NCI-H1436 treated with DMSO at 0.1 percent for 48 hours (cell line): Measurements from ENCODE around the gene ZNF236.

Experiments
- DNase-seq: peaks from one replicate; lab custom pipeline; 2025; lab: John Stamatoyannopoulos, UW

Gene ZNF236

DNA sequence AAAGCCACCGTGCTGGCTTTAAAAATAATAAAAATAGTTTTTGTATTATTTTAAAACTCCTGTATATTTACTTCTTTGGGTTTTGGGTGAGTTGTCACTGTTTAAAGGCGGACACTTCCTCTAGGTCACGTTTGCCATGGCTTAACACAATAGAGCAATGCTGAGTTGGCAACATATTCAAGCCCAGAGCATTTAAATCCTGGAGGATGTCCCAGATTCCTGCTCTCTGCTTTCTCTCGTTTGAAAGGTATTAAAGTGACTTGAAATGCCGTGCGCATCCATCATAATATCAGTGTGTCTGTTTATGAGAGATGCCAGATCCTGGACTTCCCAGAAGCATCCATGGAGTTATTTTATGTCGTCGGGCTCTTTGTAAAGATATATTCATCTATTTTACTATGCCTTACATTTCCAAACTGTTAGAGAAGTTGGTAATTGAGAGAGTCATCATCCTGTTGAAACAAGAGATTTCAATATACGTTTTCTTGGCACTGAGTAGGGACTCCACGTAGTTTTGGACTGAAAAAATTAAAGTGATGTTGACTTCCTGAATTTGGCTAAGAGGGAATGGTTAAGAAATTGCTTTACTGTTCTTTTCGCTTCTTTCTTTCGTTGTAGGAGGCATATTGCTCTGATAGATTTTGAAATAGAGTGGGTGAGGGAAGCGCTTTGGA, 150.6 kb downstream of the ZNF236 start:
- DNase-seq, result no peak

DNA sequence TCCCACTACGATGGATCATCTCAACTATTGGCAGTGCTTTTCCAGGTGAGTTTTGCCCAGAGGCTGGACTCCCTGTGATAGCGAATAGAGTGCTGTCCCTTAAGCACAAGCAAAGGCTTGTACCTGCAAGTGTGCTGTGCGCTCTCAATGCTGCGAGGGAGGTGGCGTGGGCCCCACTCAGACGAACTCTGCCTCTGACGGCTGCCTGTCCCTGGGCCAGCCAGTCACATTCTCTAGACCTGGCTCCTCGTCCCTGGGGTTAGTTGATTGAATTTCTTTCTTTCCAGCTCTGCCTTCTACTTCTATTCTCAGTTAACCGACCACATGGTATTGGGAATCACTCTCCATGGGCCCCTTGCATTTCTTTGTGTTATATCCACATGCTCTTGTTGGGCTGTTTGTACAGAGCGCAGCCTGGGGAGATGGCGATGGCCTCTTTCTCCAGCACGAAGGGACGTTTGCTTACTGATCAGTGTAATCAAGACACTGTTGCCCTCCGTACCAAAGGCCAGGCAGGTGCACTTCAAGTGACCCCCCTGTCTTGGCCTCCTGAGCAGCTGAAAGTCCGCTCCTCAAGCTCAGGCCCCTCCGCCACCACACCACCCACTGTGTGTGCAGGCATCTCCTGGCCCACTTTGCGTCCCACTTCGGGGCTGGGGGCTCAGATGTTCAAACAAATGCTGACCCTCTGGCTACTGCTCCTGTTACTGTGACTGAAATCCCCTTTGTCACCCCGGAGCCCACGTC, 151.3 kb downstream of the ZNF236 start:
- DNase-seq, result no peak

DNA sequence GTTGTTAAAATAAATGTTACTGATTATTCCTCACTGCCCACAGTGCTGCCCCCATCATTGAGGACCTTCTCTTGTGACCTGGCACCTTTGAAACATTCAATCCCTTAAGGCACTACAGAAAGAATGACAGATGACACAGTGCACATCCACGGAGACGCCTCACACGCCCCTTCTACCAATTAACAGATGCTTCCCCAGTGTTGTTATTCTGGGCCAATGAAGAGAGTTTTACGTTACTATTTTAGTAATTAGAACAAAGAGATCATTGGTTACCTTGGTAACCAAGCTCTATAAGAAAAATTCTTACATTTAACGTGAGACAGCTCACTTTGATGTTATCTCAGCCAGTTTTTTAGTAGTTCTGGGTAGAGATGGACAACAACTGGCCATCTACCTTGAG, 152.0 kb downstream of the ZNF236 start:
- DNase-seq, result no peak

DNA sequence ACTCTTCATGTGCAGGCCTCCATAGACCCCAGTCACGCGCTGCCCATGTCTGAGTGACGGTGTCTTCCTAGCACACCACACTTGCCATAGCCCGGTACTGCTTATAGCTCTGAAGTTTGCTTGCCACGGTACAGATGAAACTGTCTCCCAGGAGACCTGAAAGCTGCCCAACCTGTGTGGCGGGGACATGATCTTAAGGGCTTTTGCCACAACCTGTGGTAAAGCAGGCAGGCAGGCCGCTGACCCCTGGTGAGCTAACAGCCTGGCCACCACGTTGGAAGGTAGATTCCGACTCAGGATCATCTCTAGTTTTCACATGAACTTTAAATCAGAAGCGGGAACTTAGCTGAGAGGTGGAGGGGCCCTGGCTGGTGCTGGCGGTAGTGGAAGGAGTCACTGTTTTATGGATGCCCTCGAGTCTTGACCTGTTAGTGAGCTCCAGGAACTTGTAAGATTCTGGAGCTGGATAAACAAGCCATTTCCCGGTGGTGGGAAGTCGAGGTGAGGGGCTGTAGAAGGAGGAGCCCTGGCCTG, 153.3 kb downstream of the ZNF236 start:
- no peak for DNase-seq

DNA sequence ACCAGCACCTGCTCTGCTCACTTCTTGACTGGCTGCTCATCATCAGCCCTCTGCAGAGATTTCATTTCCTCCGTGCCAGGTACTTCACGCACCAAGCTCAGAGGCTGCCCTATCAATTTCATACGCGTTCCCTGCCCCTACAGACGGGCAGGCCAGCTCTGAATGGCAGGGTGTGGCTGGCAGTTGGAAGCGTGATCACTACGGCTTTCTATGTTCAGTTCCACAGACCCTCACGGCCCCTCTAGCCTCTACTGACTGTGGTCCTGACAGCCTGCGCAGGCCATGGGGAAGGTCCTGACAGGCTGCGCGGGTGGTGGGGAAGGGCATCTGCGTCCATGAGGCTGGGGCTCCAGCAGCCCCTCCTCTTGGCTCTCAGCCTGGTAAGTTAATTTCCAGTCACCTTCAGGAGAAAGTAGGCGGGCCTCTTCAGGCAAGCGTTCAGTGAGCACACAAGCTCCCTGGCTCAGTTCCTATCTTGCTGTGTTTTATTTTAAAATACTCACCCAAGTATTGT, 154.8 kb downstream of the ZNF236 start:
- peak; percentile 48 for DNase-seq

DNA sequence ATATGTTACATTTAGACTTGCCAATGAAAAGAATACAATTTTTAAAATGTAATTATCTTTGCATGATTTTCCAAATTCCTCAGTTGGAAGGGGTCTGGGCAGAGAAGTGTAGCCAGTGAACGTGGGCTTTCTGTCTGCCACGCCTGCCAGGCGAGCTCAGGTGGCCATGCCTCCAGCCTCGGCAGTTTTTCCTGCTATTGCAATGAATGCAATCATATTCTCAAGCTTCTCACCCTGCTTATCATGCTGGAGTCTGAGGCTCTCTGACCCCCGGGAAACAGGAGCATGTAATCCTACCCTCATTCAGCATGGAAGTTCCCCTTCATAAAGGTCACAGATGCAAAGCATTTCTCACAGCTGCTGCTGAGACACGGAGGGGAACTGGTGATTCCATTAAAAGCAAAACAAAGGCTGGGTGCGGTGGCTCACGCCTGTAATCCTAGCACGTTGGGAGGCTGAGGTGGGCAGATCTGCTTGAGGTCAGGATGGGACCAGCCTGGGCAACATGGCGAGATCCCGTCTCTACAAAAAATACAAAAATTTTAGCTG, 155.4 kb downstream of the ZNF236 start:
- DNase-seq, result no peak

DNA sequence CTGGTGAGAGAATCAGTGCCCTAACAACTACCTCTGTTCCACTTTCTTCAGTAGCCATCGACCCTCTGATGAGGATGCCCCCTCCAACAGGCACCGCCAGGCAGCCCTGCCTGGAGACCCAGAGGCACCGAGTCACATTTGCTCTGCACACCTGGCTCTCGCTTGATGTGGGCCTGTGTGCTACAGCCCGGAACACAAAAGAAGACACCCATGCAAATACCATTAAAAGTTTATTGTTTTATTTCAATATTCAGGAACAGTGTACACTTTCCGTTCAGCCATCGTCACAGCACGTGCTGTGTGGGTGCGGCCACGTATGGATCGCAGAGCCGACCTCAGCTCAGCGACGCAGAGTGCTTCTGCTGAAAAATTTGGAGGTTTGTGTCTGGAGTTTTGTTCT, 156.3 kb downstream of the ZNF236 start:
- no peak for DNase-seq

DNA sequence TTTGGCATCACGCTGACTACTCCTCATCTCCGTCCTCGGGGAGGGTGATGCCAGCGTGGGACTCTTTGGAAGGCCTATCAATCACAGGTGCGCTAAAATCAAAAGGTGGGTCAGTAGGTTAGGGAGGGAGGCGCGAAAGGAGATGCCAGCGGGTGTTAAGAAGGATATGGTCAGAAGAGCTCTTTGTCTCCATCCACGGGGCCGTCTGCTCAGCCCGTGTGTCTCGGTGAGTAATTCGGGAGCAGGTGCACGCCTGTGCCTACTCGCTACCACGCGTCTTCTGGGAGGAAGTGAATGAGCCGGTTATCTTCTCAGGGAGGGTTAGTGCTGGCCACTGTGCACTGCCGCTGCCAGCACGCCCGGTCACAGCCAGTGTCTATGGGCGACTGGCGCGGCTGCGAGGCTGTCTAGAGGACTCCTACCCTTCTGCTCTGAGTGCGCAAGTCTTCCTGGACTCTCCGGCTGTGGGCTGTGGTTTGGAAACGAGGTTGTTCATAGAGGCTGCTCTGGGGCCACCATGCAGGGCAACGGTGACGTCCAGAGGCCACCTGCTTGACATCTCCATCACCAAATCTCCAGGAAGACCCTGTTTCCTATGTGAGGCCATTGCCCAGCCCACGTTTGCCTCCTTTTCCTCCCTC, 156.9 kb downstream of the ZNF236 start:
- no peak for DNase-seq

DNA sequence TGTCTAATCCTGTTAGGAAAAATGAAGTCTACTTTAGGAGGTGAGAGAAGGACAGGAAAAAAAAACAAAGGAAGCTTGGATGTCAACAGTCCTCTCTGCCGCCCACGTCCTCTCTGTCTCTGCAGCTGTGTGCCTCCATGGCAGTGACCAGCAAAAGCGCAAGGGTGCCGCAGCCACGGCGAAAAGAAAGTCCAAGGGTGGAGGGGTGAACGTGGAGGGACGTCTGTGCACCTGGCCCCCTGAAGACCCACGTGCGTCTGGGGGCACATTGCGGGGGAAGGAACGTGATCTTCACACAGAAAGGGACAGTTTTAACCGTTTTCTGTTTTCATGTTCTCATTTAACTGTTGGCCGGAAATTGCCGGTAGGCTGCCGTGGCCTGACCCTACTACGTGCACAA, 157.5 kb downstream of the ZNF236 start:
- DNase-seq, result no peak

DNA sequence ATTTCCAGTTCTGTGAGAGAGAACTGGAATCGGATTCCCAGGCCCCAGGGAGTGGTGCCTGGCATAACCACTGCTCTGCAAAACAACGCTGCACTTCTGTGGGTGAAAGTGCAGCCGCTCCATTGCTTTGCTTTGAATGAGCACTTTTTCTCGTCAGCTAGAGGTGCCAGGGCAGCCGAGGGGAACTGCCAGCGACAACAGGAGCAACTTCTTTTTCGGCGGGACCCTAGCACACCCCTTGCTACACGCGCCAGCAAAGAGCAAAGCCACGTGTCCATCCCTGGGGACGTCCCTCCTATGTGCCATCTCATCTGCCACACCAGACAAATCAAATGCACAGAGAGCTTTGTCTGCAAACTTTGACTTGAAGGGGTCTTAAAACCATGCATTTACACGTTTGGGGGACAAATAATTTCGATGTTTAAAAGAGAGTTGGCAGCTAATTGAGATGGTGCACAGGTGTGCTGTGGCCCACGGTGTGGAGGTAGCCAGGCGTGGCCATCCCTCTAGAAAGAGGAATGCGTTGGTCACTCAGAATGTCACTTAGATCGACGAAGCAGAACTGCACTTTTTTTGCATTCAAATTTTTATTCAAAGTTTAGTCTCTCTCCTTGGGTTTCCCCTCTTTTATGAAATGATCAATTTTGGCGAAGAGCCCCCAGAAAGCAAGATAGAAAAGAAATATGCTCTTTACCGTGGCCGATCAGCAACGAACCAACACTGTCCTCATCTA, 158.5 kb downstream of the ZNF236 start:
- no peak for DNase-seq

DNA sequence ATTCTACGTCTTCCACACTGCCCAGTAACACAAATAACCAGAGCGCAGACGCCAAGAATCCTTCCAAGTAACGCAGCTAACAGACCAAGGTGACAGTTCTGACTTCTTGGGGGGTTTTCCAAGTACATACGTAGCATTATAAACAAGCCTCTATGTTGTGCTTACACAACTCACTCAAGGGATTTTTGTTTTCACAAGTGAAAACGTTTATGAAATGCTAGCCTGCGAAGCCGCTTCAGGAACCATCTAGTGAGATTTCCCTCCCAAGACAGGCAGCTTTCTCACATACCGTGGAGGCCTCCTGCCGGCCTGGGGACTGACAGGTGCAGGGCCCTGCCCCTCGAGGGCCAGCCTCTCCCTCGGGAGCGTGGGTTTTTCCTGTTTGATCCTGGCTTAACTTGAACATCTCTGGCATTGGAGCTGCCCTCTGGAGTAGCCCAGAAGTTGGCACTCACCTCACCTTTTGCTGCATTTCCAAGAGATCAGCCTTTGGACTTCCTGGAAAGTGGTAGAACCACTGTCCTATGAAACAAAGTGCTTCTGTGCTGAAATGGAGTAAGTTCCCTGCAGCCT, 159.1 kb downstream of the ZNF236 start:
- DNase-seq, result no peak

DNA sequence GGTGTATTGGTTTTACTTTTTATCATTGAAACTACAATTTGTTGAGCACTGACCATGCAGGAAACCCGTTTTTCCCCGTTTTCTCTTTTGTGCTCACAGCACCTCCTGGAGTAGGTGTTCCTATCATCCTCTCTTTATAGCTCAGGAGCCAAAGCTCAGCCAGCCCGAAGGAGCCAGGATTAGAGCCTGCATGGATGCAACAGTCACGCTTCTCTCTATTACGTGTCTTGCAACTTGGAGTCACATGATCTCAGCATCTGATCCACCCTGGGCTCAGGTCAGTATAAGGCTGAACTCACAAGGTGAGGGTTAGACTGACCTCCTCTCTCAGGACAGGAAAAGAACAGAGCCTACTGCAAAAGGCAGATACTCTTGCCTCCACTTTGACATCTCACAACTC, 159.7 kb downstream of the ZNF236 start:
- DNase-seq, result no peak

DNA sequence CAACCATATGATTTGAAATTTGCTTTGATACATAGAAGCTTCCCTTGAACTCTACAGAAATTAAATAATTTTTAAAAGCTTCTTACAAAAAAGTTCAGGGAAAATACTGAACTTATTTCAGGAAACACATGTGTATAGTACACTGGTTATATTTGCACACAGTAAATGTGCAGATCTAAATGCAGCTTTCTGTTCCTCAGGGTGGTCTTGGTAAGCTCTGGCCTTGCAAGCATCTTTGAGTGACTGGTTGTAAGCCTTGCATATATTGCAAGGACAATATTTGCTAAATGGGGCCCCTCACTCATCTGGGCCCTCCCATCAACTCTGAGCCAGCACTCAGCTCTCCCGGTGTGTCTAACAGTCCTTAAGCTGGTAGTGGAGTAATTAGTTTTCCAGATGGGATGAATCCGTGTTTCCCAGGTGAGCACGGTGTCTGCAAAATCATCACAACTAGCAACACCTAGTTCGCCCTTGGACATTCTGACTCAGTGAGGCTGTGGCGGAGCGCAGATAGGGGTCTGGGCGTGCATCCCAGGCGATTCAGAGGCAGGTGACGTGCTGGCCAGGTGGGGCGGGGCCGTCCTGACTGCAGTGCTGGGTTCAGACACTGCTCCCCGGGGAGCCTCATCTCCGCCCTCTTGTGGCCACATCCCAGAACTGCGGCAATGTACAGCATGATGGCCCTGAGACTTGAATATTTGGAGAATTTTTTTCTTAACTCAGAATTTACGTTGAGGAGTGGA, 160.7 kb downstream of the ZNF236 start:
- no peak for DNase-seq

DNA sequence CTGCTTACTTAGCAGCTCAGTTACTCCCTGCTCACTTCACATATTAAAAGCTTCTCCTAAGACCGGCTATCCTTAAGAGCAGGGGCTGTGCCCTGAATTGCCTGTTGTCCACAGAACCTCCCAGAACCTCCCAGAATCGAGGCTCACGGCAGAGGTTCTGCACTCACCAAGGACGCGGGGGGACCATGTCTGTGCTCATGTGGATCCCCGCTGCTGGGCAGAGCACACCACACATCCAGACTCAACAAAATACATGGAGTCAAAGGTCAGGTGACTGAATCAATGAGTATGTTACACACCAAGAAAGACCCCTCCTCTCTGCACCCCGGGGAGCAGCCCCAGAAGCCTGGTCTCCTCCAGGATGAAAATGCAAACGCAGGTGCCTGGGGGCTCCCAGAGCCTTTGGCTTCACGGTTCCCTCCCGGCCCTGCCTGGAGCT, 161.3 kb downstream of the ZNF236 start:
- DNase-seq, result no peak

DNA sequence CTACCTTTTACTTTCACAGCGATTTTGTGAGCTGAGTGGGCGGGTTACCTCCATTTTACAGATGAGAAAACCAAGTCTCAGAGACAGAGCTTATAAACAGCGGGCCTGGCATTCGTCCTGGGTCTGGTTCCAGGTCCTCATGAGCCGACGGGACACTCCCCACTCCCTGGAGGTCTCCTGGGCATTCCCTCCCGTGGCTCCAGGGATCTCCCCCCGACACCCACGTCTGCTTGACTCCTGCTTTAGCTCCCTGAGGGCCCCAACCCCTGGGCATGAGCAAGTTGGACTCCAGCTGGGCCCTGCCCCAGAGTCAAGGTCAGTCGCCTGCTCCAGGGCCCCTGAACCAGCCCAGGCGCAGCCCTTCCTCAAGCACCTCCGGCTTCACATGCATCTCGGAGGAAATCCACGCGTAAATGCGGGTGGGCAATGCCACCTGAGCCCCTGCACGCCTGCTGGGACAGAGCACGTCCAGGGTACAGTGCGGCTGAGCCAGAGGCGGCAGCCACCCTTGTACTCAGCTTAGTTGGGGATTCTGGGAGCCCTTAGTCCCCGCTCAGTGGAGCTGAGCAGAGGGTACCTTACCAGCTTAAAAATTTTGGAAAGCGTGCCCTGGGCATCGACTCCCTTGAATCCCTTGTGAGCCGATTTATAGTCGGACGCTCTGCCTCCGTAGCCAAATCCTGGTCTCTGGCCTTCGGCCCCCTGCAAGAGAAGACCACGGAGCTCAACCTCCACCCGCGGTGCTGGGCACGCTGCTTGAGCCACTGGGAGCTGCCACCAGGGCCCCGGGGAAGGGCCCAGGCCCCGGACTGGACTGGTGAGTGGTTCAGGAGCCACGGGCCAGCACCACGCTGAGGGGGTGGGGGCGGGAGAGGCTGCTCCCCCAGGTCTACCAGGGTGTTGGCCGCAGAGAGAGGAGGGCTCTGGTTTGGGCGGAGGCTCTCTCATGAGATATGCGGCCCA, 162.1 kb downstream of the ZNF236 start:
- no peak for DNase-seq

DNA sequence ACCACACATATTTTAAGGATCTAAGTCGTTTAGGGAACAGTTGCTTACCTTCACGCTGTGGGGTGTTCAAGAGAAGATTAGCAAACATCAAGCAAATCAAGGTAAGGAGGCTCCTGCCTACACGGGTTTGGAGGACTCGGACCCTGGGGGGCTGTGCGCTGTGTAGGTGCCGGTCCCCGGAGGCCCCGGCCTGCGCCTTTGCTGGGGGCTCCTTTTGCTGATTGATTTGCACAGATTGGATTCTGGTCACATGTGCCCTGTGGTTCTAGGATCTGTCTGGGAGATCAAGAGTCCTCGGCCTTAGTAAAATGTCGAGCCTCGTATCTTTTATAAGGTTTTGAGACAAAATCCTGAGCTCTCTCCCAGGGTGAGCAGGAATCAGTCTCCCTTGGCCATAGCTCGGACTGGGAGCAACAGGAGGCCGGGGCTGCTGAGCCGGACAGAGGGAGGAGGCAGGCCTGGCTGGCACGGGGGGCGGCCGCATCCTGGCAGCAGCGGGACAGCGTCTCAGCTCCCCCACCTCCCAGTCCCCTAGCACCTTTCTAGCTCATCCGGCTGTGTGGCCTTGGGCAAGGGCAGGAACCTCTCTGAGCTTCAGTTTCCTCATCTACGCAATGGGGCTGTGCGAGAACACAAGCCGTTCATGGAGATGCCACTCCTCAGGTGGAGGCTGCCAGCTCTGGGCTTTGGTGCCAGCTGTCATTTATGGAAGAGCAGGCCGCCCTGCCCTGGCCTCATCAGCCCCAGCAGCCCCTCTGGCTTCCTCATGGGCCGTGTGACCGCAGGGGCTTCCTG, 163.0 kb downstream of the ZNF236 start:
- DNase-seq, result no peak

DNA sequence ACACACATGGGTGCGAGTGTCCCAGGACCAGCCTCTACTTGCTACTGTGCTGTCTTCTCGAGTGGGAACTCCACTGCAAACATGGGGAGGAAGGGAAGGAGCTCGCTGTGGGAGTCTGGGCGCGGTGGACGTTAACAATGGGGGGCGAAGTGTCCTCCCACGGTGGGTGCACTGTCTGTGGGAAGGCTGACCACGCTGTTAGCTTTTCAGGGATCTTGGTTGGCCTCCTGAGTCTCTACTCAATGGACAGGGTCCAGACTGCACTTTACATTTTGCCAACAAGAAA, 163.5 kb downstream of the ZNF236 start:
- DNase-seq, result no peak

DNA sequence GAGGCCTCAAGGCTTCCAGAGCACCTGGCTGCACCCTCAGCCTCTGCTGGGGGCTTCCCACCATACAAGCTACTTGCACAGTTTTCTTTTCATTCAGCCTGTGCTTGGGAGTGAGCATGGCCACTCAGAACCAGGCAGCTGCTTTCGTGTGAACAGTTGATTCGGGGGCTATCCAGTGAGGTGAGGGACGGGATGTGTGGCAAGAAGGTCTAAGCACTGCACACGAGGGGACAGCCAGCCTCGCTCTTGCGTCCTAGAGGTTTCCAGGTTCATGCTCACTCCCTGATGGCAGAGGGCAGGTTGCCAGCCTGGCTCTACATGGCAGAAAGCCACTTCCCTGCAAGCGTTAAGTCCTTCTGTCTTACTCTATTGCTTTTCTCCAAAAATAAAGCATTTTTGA, 164.0 kb downstream of the ZNF236 start:
- no peak for DNase-seq
